Activated T-cell treated with anti-CD3 and anti-CD28 coated beads, Interleukin-2, amount 50 U/mL, for 48 hours (primary cell): Measurements from ENCODE around the gene LTC4S.

Experiments used
- DNase-seq, 2 experiments: peaks; one replicate each; pipeline ENCODE4 v3.0.0-alpha.2; 2020

LTC4S gene

DNA sequence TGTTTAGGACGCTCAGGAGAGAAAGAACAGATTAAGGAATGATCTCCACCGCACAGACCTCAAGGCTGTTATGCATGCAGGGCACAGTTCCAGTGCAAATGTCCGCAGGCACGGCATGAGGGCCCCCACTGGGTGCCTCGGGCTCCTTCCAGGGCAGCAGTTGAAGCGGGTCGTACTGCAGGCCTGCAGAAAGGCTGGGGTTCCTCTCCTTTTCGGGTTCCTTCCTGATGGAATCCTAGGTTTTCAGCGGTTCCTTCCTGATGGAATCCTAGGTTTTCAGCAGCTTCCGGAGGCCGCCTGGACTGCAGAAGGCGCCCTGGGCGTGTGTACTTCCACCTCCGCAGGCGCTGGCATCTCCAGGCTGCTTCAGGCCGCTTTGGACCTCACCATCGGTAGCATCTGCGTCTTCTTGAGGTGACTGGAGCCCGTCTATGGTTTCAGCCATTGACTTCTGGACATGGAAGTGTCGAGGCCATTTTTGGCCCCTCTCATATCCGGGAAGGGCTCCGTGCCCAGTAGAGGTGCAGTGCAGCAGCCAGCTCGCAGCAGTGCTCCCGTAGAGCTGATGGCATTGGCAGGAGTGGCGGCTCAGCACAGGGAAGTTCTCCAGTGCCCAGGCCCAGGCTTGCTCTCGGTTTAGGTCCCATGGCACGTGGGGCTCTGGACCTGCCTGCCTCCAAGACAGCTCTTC lies 18.5 kb downstream of the LTC4S start:
- DNase-seq = no peak

DNA sequence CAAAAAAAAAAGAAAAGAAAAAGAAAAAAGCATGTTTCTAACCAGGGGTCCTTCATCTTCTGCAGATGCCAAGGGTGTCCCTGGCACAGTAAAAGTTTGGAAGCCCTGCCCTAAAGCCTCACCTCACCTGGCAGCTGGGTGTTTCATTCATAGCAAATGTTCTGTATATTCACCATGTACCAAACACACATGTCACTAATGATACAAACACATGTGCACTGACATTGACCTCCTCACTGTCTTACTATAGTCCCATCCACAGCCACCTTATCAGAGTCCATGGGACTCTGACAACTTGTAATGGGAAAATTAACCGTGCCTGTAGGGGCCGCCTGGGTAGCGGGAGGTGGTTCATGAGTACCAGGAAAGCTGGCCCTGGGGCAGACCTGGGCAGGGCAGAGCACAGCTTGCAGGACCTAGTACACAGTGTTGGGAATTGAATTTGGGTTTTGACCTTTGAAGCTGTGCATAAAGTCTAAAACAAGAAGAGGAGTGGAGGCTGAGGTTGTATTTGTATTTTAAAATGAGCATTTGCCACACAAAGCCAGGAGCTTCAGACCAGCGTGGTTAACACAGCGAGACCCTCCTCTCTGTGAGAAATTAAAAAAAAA lies 19.3 kb downstream of the LTC4S start:
- no peak for DNase-seq

DNA sequence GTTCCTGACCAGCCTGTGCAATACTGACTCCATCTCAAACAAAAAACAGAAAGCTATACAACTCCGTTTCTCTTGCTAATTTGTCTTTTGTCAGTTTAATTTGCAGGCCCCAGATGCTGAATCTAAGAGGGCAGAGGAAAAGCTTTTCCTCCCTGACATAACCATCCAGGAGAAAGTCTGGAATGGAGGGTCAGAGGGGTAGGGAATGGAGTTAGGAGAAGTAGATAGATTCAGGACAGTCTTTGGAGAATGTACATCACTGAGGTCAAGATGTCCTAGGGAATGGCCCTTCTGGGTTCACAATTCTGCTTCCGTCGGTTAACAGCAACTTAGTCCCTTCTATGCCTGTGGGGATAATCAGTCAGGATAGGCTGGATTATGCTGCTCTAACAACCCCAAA lies 20.3 kb downstream of the LTC4S start:
- DNase-seq = no peak

DNA sequence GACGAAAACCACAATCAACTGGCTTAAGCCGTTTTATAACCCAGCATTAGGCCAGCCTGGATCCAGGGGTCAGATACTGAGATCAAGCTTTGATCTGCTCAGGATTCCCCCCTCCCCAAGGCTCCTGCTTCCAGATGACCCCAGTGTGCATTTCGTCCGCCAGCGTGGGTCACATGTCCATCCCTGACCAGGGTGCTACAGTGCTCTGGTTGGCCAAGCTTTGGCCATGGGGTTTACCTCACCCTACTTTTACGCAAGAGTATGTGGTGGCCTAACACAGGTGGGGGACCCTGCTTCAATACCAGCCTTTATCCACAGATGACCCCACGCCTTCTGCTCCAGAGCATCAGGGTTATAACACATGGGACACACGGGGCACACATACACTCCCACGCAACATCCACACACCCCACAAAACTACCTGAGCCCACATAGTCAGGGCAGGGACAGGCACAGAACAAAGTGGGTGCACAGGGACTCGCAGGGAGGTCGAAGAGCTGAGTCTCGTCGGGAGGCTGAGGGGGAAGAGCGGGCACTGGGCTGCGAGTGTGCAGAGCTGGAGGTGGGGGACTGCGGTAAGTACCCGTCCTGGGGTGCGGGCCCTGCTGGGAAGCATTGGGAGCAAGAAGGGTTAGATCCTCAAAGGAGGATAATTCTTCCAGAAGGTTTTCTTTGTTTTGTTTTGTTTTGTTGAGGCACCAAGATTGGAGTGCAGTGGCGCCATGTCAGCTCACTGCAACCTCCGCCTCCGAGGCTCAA lies 21.9 kb downstream of the LTC4S start:
- no peak for DNase-seq

DNA sequence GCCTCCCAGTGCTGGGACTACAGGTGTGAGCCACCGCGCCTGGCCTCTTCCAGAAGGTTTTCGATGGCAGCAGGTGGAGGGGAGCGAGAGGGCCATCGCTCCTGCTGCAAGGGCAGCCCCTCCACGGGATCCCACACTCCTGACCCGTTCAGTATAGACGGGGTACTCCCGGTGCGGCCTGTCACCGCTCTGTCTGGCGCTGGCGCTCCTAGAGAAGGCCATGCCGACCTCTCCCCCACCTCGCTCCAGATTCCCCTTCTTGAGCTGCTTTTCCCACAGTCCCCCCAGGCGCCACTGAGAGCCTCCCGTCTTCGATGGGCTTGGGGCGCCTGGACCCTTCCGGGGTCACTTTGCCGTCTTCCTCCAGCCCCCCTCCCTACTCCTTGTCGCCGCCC lies 22.6 kb downstream of the LTC4S start:
- no peak for DNase-seq

DNA sequence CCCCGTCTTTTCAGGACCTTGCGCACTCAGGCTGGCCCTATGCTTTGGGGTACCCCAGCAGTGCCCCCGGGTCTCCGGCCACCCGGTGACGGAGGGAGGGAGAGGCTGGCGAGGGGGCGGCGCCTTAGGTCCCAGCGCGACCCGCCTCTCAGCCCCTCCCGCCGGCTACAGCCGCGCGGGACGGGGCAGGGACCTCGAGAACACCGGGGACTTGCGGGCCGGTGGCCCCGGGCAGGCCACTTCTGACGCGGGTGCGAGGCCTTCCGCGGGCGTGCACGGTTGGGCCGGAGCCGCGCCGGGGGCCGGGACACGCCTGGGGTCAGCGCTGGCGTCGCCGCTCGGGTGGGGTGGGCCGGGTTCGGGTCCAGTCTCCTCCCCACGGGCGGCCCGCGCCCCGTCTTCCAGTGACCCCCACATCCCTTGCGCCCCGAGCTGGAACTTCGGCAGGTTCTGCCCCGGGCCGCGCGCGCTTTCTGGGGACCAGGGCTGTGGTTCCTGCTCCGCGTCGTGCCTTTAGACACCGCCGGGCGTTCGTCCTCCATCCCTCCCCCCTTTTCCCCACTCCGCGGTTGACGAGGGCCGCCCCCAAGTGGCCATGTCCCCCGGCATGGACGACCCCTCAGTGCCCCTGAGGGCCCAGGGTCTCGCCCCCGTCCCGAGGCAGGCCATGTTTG lies 23.1 kb downstream of the LTC4S start:
- DNase-seq = no peak

DNA sequence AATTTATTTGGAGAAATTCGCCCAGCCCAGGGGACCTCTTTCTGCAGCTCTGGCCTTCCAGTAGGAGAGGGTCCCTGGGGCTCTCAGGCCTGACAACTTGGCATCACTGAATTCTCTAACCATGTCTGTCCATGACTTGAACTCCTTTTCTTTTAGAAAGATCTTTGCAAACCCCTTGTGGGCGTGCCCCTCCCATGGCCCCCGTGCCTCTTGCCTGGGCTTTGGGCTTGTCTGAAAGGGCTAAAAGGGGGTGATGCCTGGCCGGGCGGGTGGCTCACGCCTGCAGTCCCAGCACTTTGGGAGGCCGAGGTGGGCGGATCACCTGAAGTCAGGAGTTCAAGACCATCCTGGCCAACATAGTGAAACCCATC lies 23.7 kb downstream of the LTC4S start:
- no peak for DNase-seq

DNA sequence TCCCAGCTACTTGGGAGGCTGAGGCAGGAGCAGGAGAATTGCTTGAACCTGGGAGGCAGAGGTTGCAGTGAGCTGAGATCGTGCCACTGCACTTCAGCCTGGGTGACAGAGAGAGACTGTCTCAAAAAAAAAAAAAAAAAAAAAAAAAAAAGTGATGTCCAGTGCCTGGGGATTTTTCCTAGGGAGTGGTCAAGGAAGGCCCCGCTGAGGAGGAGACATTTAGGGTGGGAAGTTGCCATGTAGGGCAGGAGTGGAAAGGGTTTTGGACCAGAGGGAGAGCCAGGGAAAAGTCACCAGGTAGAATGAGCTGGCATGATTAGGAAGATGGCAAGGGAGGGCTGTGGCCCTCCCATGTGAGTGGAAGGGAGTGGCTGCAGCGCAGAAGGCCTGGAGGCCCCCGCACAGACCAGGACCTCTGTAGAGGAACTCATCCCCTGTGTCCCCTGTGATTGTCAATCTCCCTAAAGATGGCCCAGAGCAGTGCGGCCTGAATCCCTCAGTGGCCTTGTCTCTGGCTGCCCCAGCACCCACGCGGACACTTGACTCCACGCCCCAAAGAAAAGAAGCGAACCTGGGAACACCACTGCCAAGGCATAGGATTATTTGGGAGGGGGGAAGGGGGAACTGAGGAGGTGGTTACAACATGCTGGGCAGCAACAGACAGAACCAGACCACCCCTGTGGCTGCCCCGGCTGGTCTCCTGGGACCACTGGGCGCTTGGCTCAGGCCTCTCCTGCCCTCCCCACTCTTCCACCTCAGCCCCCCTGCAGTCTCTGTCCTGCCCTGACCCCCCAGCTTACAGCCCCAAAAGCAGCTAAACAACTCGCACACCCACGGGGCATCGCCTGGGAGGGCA lies 24.3 kb downstream of the LTC4S start:
- DNase-seq = no peak

DNA sequence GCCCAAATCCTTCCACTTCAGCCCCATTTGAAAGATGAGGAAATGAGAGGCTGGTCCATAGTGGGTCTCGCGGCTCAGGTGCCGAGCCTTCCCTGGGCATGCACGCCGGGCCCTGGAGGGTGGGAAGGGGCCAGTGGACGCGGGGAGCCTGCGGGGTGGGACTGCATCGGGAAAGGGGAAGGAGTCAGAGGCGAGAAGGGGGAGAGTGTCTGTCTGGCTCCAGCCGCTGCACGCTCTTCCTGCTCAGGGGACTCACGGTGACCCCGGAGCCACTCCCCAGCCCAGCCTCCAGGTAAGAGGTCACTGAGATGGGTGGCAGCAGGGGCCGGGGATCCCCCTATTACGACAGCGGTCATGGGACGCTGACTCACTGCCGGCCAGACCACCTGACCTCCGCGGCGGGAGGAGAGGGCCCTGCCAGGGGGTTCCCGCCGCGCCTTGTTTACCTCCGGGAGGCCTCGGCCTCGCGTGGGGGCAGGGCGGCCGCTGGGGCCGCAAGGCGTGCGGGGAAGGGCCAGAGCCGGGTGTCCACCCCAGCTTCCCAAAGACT lies 25.0 kb downstream of the LTC4S start:
- peak; percentile 85 to 88 for DNase-seq

DNA sequence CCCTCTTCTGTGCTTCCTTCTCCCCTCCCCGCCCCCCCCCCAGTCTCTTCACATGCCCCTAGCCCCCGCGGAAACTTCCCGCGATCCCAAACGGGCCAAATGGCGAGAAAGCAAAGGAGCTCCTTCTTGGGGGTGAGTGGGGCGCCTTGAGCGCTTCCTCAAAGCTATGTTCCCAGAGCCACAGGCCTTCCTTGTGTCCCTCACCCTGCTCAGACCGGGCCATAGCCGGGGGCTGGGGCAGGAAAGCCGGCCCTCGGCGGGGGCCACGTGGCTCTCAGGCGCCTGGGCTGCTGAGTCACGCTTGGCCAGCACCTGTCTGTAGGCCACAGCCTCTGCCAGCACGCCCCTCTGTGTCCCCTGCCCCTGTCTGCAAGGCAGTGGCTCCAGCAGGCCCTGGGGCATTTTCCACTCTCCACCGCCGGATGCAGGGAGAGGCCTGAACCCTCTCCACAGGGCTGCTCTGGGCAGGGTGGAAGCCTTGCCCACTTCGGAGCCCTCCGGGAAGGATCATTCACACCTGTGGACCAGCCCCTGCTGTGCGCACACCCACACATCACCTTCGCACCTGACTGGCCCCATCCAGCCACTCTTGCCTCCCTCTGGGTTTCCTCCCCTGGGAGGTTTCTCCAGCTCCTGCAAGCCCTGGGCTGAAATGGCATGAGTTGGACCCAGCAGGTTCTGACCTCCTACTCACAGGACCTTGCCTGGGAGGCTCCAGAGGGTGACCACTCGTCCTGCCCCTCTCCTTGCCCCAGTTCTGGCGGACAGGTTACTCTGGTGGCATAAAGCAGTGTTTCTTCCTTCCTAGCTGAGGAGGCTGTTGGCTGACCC lies 25.7 kb downstream of the LTC4S start:
- peak; percentile 65 to 75 for DNase-seq

DNA sequence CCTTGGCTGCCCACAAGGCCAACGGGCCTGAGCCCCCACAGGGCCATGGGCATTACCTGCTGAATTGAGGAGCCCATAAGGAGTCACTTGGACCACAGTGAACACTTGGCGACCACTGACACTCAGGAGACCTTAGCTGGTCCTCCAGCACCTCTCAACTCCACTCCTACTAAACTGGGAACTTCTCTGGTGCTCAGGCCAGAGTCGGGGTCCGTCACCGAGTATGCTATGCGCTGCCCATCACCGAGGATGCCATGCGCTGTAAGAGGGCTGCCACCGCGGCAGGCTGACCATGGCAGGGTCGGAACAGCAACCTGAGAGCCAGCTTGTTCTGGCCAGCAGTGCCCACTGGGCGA lies 26.3 kb downstream of the LTC4S start:
- peak in 1 of 2 experiments; percentile 59 for DNase-seq

DNA sequence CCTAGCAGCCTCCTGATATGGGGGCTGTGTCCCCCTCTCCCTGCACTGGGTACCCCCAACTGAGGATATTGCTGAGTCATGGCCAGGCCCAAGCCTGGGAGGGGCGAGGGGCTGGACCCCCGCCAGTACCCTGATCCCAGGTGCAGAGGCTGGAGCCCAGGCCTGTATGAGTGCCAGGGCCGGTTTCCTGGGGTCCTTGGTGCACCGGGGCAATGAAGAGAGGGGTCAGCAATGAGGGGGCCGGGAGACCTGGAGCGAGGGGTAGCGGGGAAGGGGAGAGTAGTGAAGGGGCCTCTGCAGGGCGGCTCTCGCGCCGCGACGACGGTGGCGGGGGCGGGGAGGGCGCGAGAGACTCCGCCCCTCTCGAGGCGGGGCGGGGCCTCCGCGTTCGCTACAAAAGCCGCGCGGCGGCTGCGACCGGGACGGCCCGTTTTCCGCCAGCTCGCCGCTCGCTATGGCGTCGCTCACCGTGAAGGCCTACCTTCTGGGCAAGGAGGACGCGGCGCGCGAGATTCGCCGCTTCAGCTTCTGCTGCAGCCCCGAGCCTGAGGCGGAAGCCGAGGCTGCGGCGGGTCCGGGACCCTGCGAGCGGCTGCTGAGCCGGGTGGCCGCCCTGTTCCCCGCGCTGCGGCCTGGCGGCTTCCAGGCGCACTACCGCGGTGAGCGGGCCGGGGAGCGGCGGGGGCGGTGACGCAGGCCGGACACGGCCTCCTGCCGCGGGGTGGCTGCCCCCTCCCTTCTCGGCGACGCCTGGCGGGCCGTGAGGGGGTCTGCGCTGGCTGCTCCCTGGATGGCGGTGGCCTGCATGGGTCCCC lies 26.9 kb downstream of the LTC4S start, which contains the start of gene SQSTM1:
SQSTM1 (plus strand) TSS at position 423 of the 815 bp plus-strand sequence; CDS start at position 455, 32 bp downstream.
- DNase-seq = peak; percentile 85 to 90

DNA sequence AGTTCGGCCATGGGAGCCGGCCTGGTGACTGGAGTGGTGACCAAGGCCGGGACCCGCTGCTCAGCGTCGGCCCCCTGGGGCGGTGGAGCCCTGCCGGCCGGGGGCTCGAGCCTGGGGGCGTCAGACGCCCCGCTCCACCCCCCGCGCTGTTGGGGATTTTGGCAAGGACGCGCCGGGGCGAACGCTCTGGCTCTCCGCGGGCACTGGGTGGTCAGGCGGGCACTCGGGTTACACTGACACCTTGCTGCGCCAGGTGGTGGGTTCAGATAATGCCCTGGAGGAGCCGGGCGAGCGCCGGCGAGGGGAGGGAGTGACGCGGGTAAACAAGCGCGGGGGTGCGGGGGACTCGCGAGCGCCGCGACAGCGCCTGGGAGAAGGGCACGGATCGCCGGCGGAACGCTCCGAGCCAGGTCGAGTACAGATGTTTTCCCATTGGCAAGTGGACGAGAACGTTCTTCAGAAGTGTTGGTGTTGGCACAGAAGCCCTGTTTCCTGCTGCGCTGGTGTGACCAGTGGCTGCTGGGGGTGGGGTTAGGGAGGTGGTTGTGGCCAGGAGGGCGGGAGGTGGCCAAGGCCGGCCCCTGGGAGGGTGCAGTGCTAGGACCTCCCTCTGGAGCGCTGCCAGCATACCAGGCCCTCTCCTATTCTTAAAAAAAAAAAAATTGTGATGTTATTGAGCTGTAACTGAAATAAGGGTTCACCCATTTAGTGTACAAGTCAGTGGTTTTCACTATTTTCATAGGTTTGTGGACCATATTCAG lies 27.7 kb downstream of the LTC4S start:
- peak; percentile 84 to 90 for DNase-seq

DNA sequence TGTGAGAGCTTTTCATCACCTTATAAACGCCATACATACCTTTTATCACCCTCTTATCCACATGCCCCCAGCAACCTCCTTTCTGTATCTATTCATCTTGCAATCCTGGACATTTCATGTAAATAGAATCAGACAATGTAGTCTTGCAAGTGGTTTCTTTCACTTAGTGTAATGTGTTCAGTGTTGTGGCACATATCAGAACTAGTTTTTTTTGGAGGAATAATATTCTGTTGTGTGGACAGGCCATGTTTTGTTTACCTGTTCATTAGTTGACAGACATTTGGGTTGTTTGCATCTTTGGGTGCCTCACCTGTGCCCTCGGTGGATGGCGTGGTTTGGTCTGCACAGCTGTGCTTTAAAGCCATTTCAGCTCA lies 28.3 kb downstream of the LTC4S start:
- no peak for DNase-seq

DNA sequence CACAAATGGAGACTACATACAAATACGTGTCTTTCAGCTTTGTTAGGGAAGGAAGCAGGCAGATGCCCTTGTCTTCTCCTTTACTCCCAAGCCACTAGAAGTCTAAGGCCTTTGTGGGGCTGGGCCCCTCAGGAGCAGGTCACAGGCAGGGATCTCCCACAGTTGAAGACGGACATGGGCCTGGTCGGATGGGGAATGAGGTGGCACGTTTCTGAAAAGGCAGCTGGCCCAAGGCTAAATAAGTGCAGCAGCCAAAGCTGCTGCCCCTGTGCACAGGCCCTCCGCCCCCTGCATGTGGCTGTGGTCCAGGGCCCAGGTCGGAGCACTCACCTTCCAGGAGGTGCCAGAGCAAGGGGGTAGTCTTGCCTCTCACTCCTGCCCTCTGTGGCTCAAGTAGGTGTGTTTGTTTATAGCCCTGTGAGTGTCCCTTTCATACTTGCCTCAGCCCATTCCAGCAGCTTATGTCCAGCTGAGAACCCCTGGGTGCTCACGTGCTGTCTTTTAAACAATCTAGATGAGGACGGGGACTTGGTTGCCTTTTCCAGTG lies 28.7 kb downstream of the LTC4S start:
- DNase-seq = no peak

DNA sequence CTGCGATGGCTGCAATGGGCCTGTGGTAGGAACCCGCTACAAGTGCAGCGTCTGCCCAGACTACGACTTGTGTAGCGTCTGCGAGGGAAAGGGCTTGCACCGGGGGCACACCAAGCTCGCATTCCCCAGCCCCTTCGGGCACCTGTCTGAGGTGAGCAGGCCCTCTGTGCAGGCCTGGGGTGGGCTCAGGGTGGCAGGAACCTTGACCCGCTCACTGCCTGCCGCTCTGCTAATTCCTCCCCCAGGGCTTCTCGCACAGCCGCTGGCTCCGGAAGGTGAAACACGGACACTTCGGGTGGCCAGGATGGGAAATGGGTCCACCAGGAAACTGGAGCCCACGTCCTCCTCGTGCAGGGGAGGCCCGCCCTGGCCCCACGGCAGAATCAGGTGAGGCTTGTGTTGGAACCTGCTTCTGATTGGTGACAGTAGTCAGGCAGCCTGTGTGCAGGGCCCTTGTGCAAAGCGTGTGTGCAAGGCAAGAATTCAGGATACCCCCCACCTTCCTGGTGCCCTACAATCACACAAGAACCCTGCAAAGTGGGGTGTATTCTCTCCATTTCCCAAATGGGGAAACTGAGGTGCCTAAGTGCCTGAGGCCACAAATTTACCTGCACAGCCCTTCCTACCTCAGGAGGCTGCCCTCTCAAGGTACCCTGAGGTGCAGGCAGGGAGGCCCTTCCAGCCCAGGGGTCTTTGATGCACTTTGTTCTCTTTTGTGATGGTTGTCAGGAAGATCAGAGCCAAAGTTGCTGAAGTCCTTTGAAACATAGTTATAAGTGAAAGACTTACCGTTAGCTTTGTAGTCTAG lies 30.4 kb downstream of the LTC4S start:
- DNase-seq = no peak

DNA sequence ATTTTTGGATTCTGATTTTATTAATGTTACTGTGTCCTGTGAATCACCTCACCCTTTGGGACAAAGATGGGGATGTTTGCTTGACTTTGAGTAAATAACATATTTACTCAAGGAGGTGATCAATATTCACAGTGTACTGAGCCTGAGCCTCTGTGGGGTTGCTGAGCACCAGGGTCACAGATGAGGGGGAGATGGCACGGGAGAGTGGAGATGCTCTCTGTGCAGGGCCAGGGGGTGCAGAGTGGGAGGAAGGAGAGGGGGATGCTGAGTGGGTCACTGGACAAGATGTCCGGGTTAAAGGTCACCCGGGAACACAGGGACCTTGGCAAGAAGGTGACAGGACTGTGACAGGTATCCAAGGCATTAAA lies 30.9 kb downstream of the LTC4S start:
- DNase-seq = no peak

DNA sequence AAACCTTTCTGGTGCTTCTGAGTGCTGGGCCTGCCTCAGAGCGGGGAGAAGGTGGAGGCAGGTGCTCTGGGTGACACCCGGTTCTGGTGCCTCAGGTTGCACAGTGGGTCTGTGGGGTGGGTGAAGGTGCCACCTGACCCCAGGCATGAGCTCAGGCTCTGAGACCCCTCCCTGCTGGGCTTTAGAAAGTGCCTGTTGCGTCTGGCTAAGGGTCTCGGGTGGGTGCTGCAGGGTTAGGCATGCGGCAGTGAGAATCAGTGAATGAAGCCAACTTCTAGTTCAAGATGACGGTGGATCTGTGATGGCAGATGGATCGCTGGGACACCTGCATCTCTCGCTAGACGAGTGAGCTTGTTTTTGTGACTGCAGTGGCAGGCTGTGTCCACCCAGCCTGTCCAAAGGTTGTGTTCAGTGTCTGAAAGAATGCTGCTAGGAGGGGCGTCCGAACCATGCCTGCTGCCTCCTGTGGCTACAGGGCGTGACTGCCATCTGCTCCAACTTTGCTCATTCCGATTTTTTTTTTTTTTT lies 31.9 kb downstream of the LTC4S start:
- DNase-seq = no peak
